IPS-20b (cell line): ENCODE results near the gene SHCBP1.

ENCODE experiments used
- H3K27ac ChIP-seq: one replicate; pipeline ENCODE4 v1.5.1; 2013; ENCODE audit warnings: low read length
- H3K27me3 ChIP-seq: 2 replicates; pipeline ENCODE4 v1.6.1; 2013; ENCODE audit warnings: mild to moderate bottlenecking, low read length, inconsistent platforms; ENCODE audit not compliant: insufficient read depth
- H3K36me3 ChIP-seq: 2 replicates; pipeline ENCODE4 v1.6.1; 2013; ENCODE audit warnings: low read depth, mild to moderate bottlenecking, inconsistent platforms, low read length, moderate library complexity; ENCODE audit not compliant: insufficient read depth
- H3K4me1 ChIP-seq: 2 replicates; pipeline ENCODE4 v1.6.1; 2013; ENCODE audit warnings: mild to moderate bottlenecking, control low read depth, inconsistent platforms, low read length, moderate library complexity; ENCODE audit not compliant: insufficient read depth
- H3K4me3 ChIP-seq: 2 replicates; pipeline ENCODE4 v1.5.1; 2013; ENCODE audit warnings: mild to moderate bottlenecking, low read length, inconsistent platforms
- H3K9ac ChIP-seq: 2 replicates; pipeline ENCODE4 v1.6.1; 2013; ENCODE audit warnings: low read depth, mild to moderate bottlenecking, inconsistent platforms, low read length, moderate library complexity
- H3K9me3 ChIP-seq: 2 replicates; pipeline ENCODE4 v1.6.1; 2013; ENCODE audit warnings: mild to moderate bottlenecking, low read depth, low read length, inconsistent platforms; ENCODE audit not compliant: insufficient read depth

SHCBP1 gene

GRCh38 chr16:46621006-46621933, at the start of gene SHCBP1:
TSS of gene SHCBP1 (minus strand) at chr16:46621379. CDS start at chr16:46621359, 20 bp downstream.
- Histone ChIP-seq H3K4me3 (peak within 1 kb of the TSS; percentile 98), H3K36me3 (peaks cover 31% of the 10 kb centered on the region), H3K9me3 (no peaks in the 10 kb centered on the region)

GRCh38 chr16:46662123-46662522, 40.9 kb upstream of the SHCBP1 start:
- no peak overlapping the region for H3K4me3 ChIP-seq
- no peaks in the 10 kb centered on the region for H3K4me1 ChIP-seq
- H3K9me3 ChIP-seq = no peaks in the 10 kb centered on the region
- peaks cover 78% of the 10 kb centered on the region for H3K36me3 ChIP-seq
- no peaks in the 10 kb centered on the region for H3K27me3 ChIP-seq
- no peak overlapping the region for H3K9ac ChIP-seq
- H3K27ac ChIP-seq = no peak overlapping the region

More at GRCh38 chr16:46621006-46621933, at the start of gene SHCBP1:
- Histone ChIP-seq H3K27ac (peak within 1 kb of the TSS; percentile 10), H3K27me3 (no peaks in the 10 kb centered on the region), H3K4me1 (no peaks in the 10 kb centered on the region), H3K9ac (peak within 1 kb of the TSS; percentile 96)

GRCh38 chr16:46658925-46659324, 37.7 kb upstream of the SHCBP1 start:
- no peak overlapping the region for H3K27ac ChIP-seq
- H3K4me1 ChIP-seq = no peaks in the 10 kb centered on the region
- H3K27me3 ChIP-seq = no peaks in the 10 kb centered on the region
- no peak overlapping the region for H3K4me3 ChIP-seq
- no peak overlapping the region for H3K9ac ChIP-seq
- H3K36me3 ChIP-seq = peaks cover 54% of the 10 kb centered on the region
- H3K9me3 ChIP-seq = no peaks in the 10 kb centered on the region

GRCh38 chr16:46651305-46651704, 30.1 kb upstream of the SHCBP1 start:
- Histone ChIP-seq H3K27ac (no peak overlapping the region), H3K36me3 (no peaks in the 10 kb centered on the region), H3K27me3 (no peaks in the 10 kb centered on the region), H3K9ac (no peak overlapping the region), H3K9me3 (no peaks in the 10 kb centered on the region), H3K4me3 (no peak overlapping the region), H3K4me1 (no peaks in the 10 kb centered on the region)

GRCh38 chr16:46650254-46650623, 29.1 kb upstream of the SHCBP1 start:
- no peak overlapping the region for H3K4me3 ChIP-seq

GRCh38 chr16:46649588-46650253, 28.5 kb upstream of the SHCBP1 start:
- H3K4me1 ChIP-seq = no peaks in the 10 kb centered on the region
- no peak overlapping the region for H3K27ac ChIP-seq
- no peaks in the 10 kb centered on the region for H3K9me3 ChIP-seq
- H3K27me3 ChIP-seq = no peaks in the 10 kb centered on the region
- H3K36me3 ChIP-seq = no peaks in the 10 kb centered on the region
- H3K9ac ChIP-seq = no peak overlapping the region
- no peak overlapping the region for H3K4me3 ChIP-seq

More at GRCh38 chr16:46650254-46650623, 29.1 kb upstream of the SHCBP1 start:
- Histone ChIP-seq H3K9me3 (no peaks in the 10 kb centered on the region), H3K27me3 (no peaks in the 10 kb centered on the region), H3K27ac (no peak overlapping the region), H3K4me1 (no peaks in the 10 kb centered on the region), H3K9ac (no peak overlapping the region), H3K36me3 (no peaks in the 10 kb centered on the region)

GRCh38 chr16:46648656-46649055, 27.5 kb upstream of the SHCBP1 start:
- Histone ChIP-seq H3K9ac (no peak overlapping the region), H3K4me3 (no peak overlapping the region), H3K9me3 (no peaks in the 10 kb centered on the region), H3K4me1 (no peaks in the 10 kb centered on the region), H3K27ac (no peak overlapping the region), H3K36me3 (no peaks in the 10 kb centered on the region), H3K27me3 (no peaks in the 10 kb centered on the region)

- H3K4me1 ChIP-seq = no peaks in the 10 kb centered on the region
- H3K27ac ChIP-seq = no peak overlapping the region
- no peak overlapping the region for H3K9ac ChIP-seq
- H3K27me3 ChIP-seq = peaks cover 6% of the 10 kb centered on the region; the same call in 1 of the 2 replicates
- no peak overlapping the region for H3K4me3 ChIP-seq
- H3K9me3 ChIP-seq = no peaks in the 10 kb centered on the region
- no peaks in the 10 kb centered on the region for H3K36me3 ChIP-seq
Observed at GRCh38 chr16:46638947-46639925, 18.1 kb upstream of the SHCBP1 start.

- peaks cover 17% of the 10 kb centered on the region for H3K27me3 ChIP-seq
- H3K9ac ChIP-seq = peak overlapping the region; percentile 17
- no peak overlapping the region for H3K27ac ChIP-seq
- H3K4me1 ChIP-seq = no peaks in the 10 kb centered on the region
- H3K9me3 ChIP-seq = no peaks in the 10 kb centered on the region
- H3K36me3 ChIP-seq = no peaks in the 10 kb centered on the region
- H3K4me3 ChIP-seq = peak overlapping the region; percentile 67
Observed at GRCh38 chr16:46632778-46633733, 11.9 kb upstream of the SHCBP1 start.

GRCh38 chr16:46629331-46630219, 8.4 kb upstream of the SHCBP1 start:
- no peak overlapping the region for H3K27ac ChIP-seq
- no peaks in the 10 kb centered on the region for H3K9me3 ChIP-seq
- no peak overlapping the region for H3K4me3 ChIP-seq
- H3K4me1 ChIP-seq = no peaks in the 10 kb centered on the region
- H3K36me3 ChIP-seq = no peaks in the 10 kb centered on the region
- H3K27me3 ChIP-seq = peaks cover 11% of the 10 kb centered on the region; the same call in 1 of the 2 replicates
- no peak overlapping the region; the same call in 1 of the 2 replicates for H3K9ac ChIP-seq
